Stimulated activated naive CD4-positive, alpha-beta T cell (primary cell): ENCODE measurements around the gene DGKZ.

Experiments used
- DNase-seq, 6 experiments: peaks; one replicate each; lab custom pipeline; 2025; lab: John Stamatoyannopoulos, UW

The DGKZ gene

GRCh38 chr11:46345131-46345597, 2.1 kb upstream of the DGKZ start:
- peak in 2 of 6 experiments; percentile 17 to 19 for DNase-seq

DNA sequence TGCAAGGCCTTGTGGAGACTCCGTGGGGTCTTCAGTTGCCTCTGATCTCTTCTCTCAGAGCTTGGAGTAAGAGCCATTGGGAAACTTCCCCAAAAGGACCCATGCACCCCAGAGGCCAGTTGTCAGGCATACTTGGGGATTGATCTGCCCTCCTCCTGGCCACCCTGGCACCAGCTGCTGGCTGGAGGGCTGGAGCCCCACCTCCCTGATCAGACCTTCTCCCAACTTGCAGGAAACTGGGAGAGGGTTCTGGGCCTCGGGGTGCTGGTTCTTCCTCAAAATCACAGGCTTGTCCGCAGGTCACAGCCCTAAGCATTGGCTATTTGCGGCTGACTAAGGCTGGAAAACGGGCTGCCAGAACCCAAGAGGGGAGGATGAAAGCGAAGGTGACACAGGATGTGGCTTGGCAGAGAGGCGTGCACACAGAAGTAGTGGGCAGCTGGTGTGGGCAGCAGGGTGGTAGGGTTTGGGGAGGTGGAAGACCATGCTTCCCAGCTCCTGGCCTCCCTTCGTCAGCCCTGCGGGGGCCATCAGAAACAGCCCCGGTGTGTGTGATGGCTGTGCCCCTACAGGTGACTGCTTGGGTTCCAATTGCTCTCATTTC, 1.3 kb upstream of the DGKZ start:
- peak in 4 of 6 experiments; percentile 9 to 57 (median 21) for DNase-seq

- DNase-seq = peak in 3 of 6 experiments; percentile 37 to 57 (median 53)
Measured at GRCh38 chr11:46347637-46348311, 511 bp downstream of the DGKZ start.

DNA sequence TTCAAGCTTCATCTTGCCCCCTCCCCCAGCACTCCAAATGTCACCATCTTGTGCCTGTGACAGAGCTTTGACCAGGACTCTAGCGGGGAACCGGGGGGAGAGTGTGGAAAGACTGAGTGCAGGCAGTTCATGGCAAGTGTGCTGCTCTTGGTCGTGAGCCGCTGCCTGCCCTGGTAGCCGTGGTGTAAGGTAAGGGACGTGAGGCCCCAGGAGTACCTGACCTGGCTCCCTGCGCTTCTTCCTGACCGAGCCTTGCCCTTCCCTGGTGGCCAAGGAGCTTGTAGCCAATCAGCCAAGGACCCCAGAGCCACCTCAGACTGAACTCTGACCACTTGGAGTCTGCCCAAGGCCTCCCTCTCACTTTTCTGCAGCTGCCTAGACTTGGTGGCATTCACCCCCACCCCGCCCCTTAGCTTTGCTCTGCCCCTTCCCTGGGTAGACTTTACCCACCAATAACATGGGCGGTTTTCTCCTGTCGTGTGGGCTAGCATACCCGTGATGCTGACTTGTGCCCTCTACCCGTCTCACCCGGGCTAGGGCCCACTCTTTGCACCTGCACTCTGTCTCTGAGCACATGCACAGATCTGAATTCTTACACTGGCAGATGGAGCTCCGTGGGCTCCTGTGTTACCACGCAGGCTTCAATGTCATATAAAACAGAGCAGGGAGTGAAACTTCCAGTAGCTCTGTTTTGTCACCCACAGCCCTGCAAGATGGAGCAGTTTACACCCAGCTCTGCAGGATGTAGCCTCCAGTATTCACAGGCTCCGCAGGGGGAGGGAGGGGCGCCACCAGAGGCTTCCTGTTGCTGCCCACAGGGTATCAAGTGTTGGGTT, 1.5 kb downstream of the DGKZ start:
- peak; percentile 22 to 71 (median 50) for DNase-seq

DNA sequence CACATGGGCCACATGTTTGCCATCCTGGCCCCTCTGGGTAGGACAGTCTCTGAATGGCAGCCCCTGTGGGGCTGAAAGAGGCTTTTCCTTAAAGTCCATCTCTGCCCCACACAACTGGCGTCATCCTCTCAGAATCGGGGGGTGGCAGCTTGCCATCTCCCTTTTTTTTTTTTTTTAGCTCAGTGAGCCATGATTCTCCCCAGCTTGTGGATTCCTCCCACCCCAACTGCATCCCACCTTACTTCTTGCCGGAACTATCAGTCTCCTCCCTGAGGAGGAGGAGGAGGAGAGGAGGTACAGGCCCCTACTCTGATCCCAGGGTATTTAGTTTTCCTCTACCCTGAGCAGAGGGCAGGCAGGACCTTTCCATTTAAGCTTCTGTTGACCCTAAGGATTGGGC, 3.4 kb downstream of the DGKZ start:
- DNase-seq = no peak

DNA sequence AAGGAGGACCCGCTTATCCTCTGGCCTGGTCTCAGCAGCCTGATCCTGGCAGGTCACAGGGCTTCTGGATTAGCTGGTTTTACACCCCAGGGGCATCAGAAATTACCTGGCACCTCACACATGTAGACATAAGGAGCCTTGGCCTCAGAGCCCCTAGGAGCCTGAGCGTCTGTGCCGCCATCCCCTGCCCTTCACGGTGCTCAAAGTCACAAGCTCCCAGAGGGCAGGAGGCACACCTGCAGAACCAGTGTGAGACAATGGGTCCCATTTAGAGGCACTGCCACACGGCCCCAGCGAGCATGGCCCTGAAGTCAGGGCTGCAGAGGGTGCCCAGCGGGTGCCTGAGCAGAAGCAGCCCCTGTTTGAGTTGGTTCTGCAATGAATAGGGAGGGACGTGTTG, 3.9 kb downstream of the DGKZ start:
- no peak for DNase-seq

- DNase-seq = no peak
Measured at GRCh38 chr11:46351606-46352005, 4.3 kb downstream of the DGKZ start.

DNA sequence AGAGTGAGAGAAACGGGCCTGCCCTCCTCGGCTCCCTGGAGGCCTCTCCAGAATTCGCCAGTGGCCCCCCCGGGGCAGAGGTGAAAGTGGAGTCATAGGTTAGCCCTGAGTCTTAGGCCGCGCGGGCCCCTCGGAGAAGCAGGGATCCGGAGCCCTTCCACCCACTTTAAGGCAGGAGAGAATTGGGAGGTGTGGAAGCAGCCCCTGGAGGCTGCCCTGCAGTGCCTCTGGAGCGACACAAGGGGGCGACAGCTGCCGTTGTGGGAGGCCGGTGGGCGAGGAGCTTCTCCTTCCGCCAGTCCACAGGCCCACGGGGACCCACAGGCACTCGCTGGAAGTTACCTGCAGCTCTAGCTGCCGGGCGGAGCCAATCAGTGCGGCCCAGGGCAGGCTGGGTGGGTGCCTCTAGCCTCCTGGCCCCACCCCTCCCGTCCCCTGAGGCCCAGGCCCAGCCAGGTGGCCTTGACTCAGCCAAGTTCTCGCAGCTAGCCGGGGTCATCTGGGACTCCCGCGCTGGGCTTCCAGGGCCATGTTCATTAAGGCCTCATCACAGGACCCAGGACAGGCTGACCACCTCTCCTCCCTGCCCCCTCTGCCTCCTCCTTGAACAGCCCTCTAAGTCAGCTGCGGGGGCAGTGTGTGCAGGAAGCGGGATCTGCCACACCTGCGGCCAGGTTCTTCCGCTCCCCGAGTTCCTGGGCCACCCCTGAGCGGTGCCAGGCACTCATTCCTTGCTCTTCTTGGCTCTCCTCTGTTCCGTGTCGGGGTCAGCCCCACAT, 5.0 kb downstream of the DGKZ start:
- DNase-seq = peak; percentile 60 to 80 (median 77)

- peak in 3 of 6 experiments; percentile 18 to 28 (median 22) for DNase-seq
Measured at GRCh38 chr11:46353698-46354097, 6.4 kb downstream of the DGKZ start.

DNA sequence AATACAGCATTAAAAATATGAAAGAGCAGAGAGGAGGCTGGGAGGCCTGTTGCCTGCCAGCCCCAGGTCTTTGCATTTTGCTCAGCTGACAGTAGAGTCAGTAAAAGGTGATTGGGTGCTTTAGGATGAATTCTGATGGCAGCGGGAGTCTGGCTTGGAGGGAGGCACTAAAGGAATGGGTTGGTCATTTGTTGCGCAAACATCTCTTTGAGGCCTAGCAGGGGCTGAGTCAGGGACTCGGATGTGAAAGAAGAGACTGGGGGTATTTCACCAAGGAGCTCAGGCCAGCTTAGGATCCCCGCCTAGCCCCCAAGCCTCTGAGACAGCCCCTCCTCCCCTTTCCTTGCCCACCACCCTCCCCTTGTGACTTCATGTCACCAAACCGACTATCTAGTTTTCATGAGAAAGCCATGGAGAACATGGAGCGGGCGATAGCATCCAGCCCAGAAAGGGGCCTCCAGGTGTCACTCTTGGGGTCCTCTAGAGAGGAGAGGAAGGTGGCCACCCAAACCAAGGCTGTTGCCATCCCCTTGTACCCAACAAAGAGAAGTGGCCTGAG, 9.7 kb downstream of the DGKZ start:
- no peak for DNase-seq

GRCh38 chr11:46357483-46357936, 10.2 kb downstream of the DGKZ start:
- no peak for DNase-seq

- DNase-seq = no peak
Measured at GRCh38 chr11:46359953-46360352, 12.7 kb downstream of the DGKZ start.

- DNase-seq = no peak
Measured at GRCh38 chr11:46360878-46361277, 13.6 kb downstream of the DGKZ start.

GRCh38 chr11:46361283-46362155, 14.3 kb downstream of the DGKZ start:
- DNase-seq = peak; percentile 42 to 72 (median 60)

DNA sequence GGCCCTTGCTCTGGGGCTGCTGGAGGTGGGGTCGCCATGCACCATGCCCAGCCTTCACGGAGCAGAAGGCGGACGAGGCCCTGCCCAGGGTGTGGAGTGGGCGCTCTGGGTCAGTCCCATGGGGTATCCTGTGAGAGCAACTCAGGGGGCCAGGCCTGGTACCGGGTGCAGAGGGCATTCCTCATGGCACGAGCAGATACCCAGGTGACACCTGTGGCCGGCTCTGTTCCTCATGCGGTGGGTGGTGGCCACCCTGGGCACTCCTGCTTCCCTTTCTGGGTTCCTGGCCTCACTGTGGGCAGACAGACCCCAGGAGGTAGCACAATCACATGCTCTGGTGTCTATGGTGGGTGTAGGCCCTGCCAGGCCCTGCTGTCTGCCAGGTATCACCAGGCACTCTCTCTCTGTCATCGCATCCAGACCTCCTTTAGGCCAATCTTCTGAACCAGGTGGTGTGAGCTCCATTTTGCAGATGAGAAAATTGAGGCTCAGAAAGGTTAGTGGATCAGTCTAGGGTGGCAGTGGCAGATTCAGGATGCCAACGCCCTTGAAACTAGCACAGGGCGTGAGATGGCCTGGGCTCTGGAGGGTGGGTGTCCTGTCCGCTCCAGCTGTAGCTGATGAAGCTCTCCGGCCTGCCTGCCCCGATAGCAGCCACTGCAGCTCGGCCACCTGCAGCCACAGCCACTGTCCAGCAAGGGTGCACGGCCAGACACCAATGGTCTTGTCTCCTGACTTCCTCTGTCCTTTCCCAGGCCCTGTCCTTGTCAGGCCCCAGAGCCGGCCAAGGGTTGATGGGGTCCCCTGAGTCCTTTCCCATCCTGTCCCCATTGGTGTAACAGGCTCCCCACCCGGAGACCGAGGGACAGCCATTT, 15.1 kb downstream of the DGKZ start:
- no peak for DNase-seq

DNA sequence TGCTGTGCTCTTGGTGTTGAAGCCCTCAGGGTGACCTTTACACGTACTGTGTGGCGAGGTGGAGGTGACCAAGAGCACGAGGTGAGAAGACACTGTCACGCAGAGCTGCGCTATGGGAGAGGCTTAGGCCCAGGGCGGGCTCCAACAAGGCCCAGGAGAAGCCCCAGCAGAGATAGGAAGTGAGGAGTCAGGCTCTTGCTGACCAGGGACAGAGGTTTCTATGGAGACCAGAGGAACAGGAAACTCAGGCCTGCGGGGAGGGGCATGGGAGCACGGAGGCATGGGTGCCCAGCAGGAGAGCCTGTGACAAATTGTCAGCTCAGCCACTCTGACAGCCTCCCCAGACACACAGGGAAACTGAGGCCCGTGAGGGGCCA, 15.8 kb downstream of the DGKZ start:
- no peak for DNase-seq

- no peak for DNase-seq
Measured at GRCh38 chr11:46363455-46364005, 16.3 kb downstream of the DGKZ start.

GRCh38 chr11:46364056-46364455, 16.8 kb downstream of the DGKZ start:
- no peak for DNase-seq

GRCh38 chr11:46364791-46365190, 17.5 kb downstream of the DGKZ start:
- no peak for DNase-seq
